Prostate gland (tissue), 2 donors: Measurements from ENCODE around the gene SND1.

Source experiments
- CTCF ChIP-seq, 4 experiments: fragments of 200-600 bp in 2 of 4; fragments of 450-650 bp in 2 of 4; sonication (generic) in 2 of 4; IDR thresholded peaks; 1 replicate in 3 of 4; 2 replicates in 1 of 4; pipeline ENCODE4 v1.5.1; 2016 to 2019; ENCODE audit warnings: antibody characterized with exemption in 4 of 4, mild to moderate bottlenecking in 2 of 4, moderate library complexity in 2 of 4
- POLR2A ChIP-seq: fragments of 450-650 bp; IDR thresholded peaks from one replicate; pipeline ENCODE4 v1.6.1; 2016; ENCODE audit warnings: antibody characterized with exemption, mild to moderate bottlenecking

DNA sequence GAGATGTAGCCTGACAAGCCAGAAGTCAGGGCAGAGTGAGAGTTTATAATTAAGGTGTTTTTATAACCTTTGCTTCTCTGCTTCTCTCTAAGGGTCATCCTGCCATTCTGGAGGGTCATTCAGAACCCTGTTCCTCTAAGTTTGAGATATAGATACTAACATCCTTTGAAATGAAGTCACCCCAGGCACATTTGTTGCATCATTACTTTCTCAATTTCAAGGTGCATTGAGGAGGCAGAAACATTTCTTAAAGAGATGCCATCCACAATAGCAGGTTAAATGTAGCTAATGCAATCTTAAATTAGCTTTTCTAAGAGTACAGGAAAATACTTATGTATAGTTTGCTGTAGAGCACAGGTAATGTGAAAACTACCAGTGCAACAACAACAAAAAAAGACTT is 272.9 kb downstream of the SND1 start:
- TF ChIP-seq POLR2A (no peak), CTCF (IDR thresholded peaks at IDR 0.05) (no peak)
